ENCODE results near the gene API5. TPM values are rescaled to one million over a fixed set of nuclear protein-coding genes. Genes with fewer than 3 reads are reported as not detected.

API5 gene
- total and polyA plus RNA-seq, 10 donors = 28.2 to 110 (median 80.5) TPM

DNA sequence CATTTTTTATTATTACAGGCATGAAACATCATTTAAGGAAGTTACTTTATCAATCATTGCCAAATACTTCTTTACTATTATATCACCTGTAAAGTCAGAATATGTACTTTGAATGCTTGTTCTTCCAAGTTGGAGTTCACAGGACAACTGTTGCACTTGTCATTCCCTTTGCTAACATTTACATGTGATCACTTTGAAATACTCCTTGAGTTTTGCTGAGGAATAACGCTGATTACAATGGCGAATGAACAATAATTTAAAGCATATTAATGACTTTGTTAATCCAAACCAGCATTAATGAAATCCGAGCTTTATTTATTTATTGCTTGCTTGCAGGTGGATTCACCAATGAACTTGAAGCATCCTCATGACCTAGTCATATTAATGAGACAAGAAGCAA is 67.1 kb downstream of the API5 start:
- intact Hi-C loops (cut with DNase I; ENCODE audit: low total_unique reads) = no loop called here
- Histone ChIP-seq H3K4me1 (peaks cover 0 to 24% (median 2%) of the 10 kb centered on the region in 6 donors), H3K4me3 (no peak overlapping the region), H3K27me3 (replicated peaks in 1 of 7) (no peaks in the 10 kb centered on the region), H3K27ac (no peak overlapping the region), H3K9me3 (no peaks in the 10 kb centered on the region), H3K36me3 (peaks cover 0 to 58% (median 16%) of the 10 kb centered on the region in 6 donors)
- no peak for DNase-seq
- 93 to 97% (median 97%) methylated on average over 3 of the region's 3 CpGs for WGBS, 5 donors
- TF ChIP-seq, protein P1, sequence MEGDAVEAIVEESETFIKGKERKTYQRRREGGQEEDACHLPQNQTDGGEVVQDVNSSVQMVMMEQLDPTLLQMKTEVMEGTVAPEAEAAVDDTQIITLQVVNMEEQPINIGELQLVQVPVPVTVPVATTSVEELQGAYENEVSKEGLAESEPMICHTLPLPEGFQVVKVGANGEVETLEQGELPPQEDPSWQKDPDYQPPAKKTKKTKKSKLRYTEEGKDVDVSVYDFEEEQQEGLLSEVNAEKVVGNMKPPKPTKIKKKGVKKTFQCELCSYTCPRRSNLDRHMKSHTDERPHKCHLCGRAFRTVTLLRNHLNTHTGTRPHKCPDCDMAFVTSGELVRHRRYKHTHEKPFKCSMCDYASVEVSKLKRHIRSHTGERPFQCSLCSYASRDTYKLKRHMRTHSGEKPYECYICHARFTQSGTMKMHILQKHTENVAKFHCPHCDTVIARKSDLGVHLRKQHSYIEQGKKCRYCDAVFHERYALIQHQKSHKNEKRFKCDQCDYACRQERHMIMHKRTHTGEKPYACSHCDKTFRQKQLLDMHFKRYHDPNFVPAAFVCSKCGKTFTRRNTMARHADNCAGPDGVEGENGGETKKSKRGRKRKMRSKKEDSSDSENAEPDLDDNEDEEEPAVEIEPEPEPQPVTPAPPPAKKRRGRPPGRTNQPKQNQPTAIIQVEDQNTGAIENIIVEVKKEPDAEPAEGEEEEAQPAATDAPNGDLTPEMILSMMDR (IDR thresholded peaks at IDR 0.05 in 8 of 11, conservative IDR thresholded peaks at IDR 0.05 in 3 of 11) = no peak
- TF ChIP-seq POLR2AphosphoS5 (IDR thresholded peaks at IDR 0.05) (no peak), POLR2A (IDR thresholded peaks at IDR 0.05) (no peak)

- no peaks in the 10 kb centered on the region for H3K9me3 ChIP-seq
- no peak overlapping the region for H3K27ac ChIP-seq
- H3K4me3 ChIP-seq = no peak overlapping the region
- intact Hi-C loops (cut with DNase I; ENCODE audit: low total_unique reads) = no loop called here
- no peaks in the 10 kb centered on the region for H3K27me3 ChIP-seq (replicated peaks in 1 of 7)
- WGBS, 5 donors = 70 to 87% (median 82%) methylated on average over 2 of the region's 2 CpGs
- no peak for TF ChIP-seq POLR2A (IDR thresholded peaks at IDR 0.05)
- no peak for DNase-seq
- H3K36me3 ChIP-seq = peaks cover 0 to 72% (median 17%) of the 10 kb centered on the region in 6 donors
- H3K4me1 ChIP-seq = peaks cover 0 to 13% (median 2%) of the 10 kb centered on the region in 6 donors
Observed at GRCh38 chr11:43381802-43382201, 70.0 kb downstream of the API5 start.

- DNase-seq = no peak
- Histone ChIP-seq H3K36me3 (peaks cover 0 to 77% (median 17%) of the 10 kb centered on the region in 6 donors), H3K9me3 (no peaks in the 10 kb centered on the region), H3K4me3 (no peak overlapping the region), H3K27me3 (replicated peaks in 1 of 7) (no peaks in the 10 kb centered on the region), H3K27ac (no peak overlapping the region), H3K4me1 (peaks cover 0 to 5% (median 0%) of the 10 kb centered on the region in 6 donors)
- intact Hi-C loops (cut with DNase I; ENCODE audit: low total_unique reads) = no loop called here
- TF ChIP-seq, protein P1 (IDR thresholded peaks at IDR 0.05 in 8 of 11, conservative IDR thresholded peaks at IDR 0.05 in 3 of 11) = no peak
- TF ChIP-seq POLR2AphosphoS5 (IDR thresholded peaks at IDR 0.05) (no peak), POLR2A (IDR thresholded peaks at IDR 0.05) (no peak)
- WGBS, 5 donors = 70 to 92% (median 85%) methylated on average over 1 of the region's 1 CpG
Observed at GRCh38 chr11:43382614-43383013, 70.8 kb downstream of the API5 start.

GRCh38 chr11:43384393-43384792 is 72.6 kb downstream of the API5 start:
- peaks cover 0 to 80% (median 16%) of the 10 kb centered on the region in 6 donors for H3K36me3 ChIP-seq
- TF ChIP-seq POLR2AphosphoS5 (IDR thresholded peaks at IDR 0.05) (no peak), POLR2A (IDR thresholded peaks at IDR 0.05) (no peak)
- TF ChIP-seq, protein P1 (IDR thresholded peaks at IDR 0.05 in 8 of 11, conservative IDR thresholded peaks at IDR 0.05 in 3 of 11) = no peak
- intact Hi-C loops (cut with DNase I; ENCODE audit: low total_unique reads) = no loop called here
- H3K9me3 ChIP-seq = no peaks in the 10 kb centered on the region
- DNase-seq = no peak
- no peaks in the 10 kb centered on the region for H3K4me1 ChIP-seq
- no peak overlapping the region for H3K4me3 ChIP-seq
- H3K27ac ChIP-seq = no peak overlapping the region
- H3K27me3 ChIP-seq (replicated peaks in 1 of 7) = no peaks in the 10 kb centered on the region
- 88 to 97% (median 93%) methylated on average over 5 of the region's 5 CpGs for WGBS, 5 donors

GRCh38 chr11:43392713-43393112 is 80.9 kb downstream of the API5 start:
- DNase-seq = no peak
- no peaks in the 10 kb centered on the region for H3K9me3 ChIP-seq
- intact Hi-C loops (cut with DNase I; ENCODE audit: low total_unique reads) = no loop called here
- H3K4me3 ChIP-seq = no peak overlapping the region
- TF ChIP-seq POLR2A (IDR thresholded peaks at IDR 0.05) (no peak), POLR2AphosphoS5 (IDR thresholded peaks at IDR 0.05) (no peak)
- TF ChIP-seq, protein P1 (IDR thresholded peaks at IDR 0.05 in 8 of 11, conservative IDR thresholded peaks at IDR 0.05 in 3 of 11) = no peak
- 81 to 88% (median 86%) methylated on average over 5 of the region's 5 CpGs for WGBS, 5 donors
- H3K36me3 ChIP-seq = peaks cover 0 to 92% (median 52%) of the 10 kb centered on the region in 6 donors
- H3K27ac ChIP-seq = no peak overlapping the region
- H3K27me3 ChIP-seq (replicated peaks in 1 of 7) = no peaks in the 10 kb centered on the region
- H3K4me1 ChIP-seq = no peaks in the 10 kb centered on the region
